Osteoblast (primary cell): ENCODE data around the gene LRRC9. TPM values are rescaled to one million over a fixed set of nuclear protein-coding genes. Genes with fewer than 3 reads are reported as not detected.

Source experiments
- DNase-seq: peaks from one replicate; pipeline ENCODE4 v3.0.0; 2011; ENCODE audit warnings: low spot score, mixed read lengths; ENCODE audit not compliant: insufficient read length; ENCODE audit errors: missing footprints
- H2AFZ ChIP-seq: 2 replicates; pipeline ENCODE4 v1.6.0; 2011; ENCODE audit warnings: mild to moderate bottlenecking, low read length
- H3K27ac ChIP-seq: 2 replicates; pipeline ENCODE4 v1.5.1; 2011; ENCODE audit warnings: mild to moderate bottlenecking, low read depth, low read length, moderate library complexity
- H3K27me3 ChIP-seq: 2 replicates; pipeline ENCODE4 v1.6.0; 2012; ENCODE audit warnings: mild to moderate bottlenecking, control low read depth, inconsistent platforms, low read length, moderate library complexity; ENCODE audit not compliant: insufficient read depth
- H3K36me3 ChIP-seq: 2 replicates; pipeline ENCODE4 v1.5.1; 2011; ENCODE audit warnings: mild to moderate bottlenecking, low read length, control low read depth, moderate library complexity; ENCODE audit not compliant: insufficient read depth
- H3K4me1 ChIP-seq: 2 replicates; pipeline ENCODE4 v1.5.1; 2011; ENCODE audit warnings: mild to moderate bottlenecking, low read length, control low read depth, moderate library complexity; ENCODE audit not compliant: insufficient read depth
- H3K4me2 ChIP-seq: 2 replicates; pipeline ENCODE4 v1.6.0; 2011; ENCODE audit warnings: mild to moderate bottlenecking, low read length; ENCODE audit not compliant: insufficient read depth
- H3K4me3 ChIP-seq: fragments of 200-600 bp; sonication (generic); 3 replicates; pipeline ENCODE4 v1.5.1; 2012; ENCODE audit warnings: mild to moderate bottlenecking, low read length, inconsistent platforms; ENCODE audit not compliant: insufficient read depth
- H3K79me2 ChIP-seq: 2 replicates; pipeline ENCODE4 v1.6.0; 2012; ENCODE audit warnings: mild to moderate bottlenecking, low read length, control low read depth, inconsistent platforms; ENCODE audit not compliant: insufficient read depth
- H3K9me3 ChIP-seq: 2 replicates; pipeline ENCODE4 v1.5.1; 2011; ENCODE audit warnings: low read depth, low read length, control low read depth
- H4K20me1 ChIP-seq: 2 replicates; pipeline ENCODE4 v1.6.0; 2012; ENCODE audit warnings: mild to moderate bottlenecking, low read length, control low read depth; ENCODE audit not compliant: insufficient read depth
- total RNA-seq: library from RNA; depleted of rRNA; stranded (reverse); fragments of >200 nt; gene quantifications from 2 replicates; pipeline ENCODE4 v1.2.3, GENCODE V29; 2012
- TF ChIP-seq, protein P1 (sequence below): IDR thresholded peaks from 2 replicates; pipeline ENCODE4 v1.5.1; 2011; ENCODE audit warnings: mild to moderate bottlenecking, low read depth, low read length, moderate library complexity; ENCODE audit errors: extremely low read depth

LRRC9 gene
- total RNA-seq, 1 donor = not detected

DNA sequence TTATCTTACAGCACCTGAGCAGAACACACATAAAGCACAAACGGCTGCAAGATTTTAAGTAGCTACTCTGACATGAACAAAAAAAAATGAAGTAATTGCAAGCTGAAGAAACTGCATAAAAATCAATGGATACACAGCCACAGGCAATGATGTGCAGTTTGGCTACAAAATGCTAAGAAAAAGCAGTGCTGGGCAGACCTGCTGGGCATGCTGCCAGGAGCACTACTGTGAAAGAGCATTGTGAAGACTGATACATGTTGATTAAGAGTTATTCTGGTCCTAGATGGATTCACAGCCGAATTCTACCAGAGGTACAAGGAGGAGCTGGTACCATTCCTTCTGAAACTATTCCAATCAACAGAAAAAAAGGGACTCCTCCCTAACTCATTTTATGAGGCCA lies 29.3 kb upstream of the LRRC9 start:
- H3K4me2 ChIP-seq = no peak overlapping the region
- no peaks in the 10 kb centered on the region for H3K79me2 ChIP-seq
- no peaks in the 10 kb centered on the region for H3K4me1 ChIP-seq
- no peak for DNase-seq
- no peaks in the 10 kb centered on the region for H3K9me3 ChIP-seq
- H4K20me1 ChIP-seq = no peaks in the 10 kb centered on the region
- H3K27me3 ChIP-seq = no peaks in the 10 kb centered on the region
- H3K4me3 ChIP-seq = no peak overlapping the region
- H2AFZ ChIP-seq = no peak overlapping the region
- H3K27ac ChIP-seq = no peak overlapping the region
- no peaks in the 10 kb centered on the region for H3K36me3 ChIP-seq
- TF ChIP-seq, protein P1, sequence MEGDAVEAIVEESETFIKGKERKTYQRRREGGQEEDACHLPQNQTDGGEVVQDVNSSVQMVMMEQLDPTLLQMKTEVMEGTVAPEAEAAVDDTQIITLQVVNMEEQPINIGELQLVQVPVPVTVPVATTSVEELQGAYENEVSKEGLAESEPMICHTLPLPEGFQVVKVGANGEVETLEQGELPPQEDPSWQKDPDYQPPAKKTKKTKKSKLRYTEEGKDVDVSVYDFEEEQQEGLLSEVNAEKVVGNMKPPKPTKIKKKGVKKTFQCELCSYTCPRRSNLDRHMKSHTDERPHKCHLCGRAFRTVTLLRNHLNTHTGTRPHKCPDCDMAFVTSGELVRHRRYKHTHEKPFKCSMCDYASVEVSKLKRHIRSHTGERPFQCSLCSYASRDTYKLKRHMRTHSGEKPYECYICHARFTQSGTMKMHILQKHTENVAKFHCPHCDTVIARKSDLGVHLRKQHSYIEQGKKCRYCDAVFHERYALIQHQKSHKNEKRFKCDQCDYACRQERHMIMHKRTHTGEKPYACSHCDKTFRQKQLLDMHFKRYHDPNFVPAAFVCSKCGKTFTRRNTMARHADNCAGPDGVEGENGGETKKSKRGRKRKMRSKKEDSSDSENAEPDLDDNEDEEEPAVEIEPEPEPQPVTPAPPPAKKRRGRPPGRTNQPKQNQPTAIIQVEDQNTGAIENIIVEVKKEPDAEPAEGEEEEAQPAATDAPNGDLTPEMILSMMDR = no peak

DNA sequence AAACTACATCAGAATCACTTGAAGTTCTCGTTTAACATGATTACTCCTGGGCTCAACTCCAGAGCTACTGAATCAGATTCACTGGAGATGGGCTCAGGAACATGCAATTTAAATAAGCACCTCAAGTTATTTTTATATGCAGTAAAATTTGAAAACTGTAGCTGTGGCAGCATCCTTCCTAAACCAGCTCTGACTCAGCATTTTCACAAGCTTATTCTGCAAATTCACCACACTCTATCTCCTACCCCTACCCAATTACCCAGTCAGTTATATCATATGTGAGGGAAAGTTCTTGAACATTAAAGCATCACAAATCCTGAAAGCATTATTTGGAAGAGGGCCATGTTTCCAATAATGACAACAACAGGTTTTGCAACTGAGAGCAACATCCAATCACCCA lies 24.2 kb upstream of the LRRC9 start:
- DNase-seq = no peak
- no peaks in the 10 kb centered on the region for H3K27me3 ChIP-seq
- H4K20me1 ChIP-seq = no peaks in the 10 kb centered on the region
- no peaks in the 10 kb centered on the region for H3K79me2 ChIP-seq
- H3K27ac ChIP-seq = no peak overlapping the region
- no peak overlapping the region for H3K4me2 ChIP-seq
- H3K4me3 ChIP-seq = no peak overlapping the region
- no peak overlapping the region for H2AFZ ChIP-seq
- no peaks in the 10 kb centered on the region for H3K4me1 ChIP-seq
- H3K36me3 ChIP-seq = no peaks in the 10 kb centered on the region
- TF ChIP-seq, protein P1 = no peak
- H3K9me3 ChIP-seq = no peaks in the 10 kb centered on the region

DNA sequence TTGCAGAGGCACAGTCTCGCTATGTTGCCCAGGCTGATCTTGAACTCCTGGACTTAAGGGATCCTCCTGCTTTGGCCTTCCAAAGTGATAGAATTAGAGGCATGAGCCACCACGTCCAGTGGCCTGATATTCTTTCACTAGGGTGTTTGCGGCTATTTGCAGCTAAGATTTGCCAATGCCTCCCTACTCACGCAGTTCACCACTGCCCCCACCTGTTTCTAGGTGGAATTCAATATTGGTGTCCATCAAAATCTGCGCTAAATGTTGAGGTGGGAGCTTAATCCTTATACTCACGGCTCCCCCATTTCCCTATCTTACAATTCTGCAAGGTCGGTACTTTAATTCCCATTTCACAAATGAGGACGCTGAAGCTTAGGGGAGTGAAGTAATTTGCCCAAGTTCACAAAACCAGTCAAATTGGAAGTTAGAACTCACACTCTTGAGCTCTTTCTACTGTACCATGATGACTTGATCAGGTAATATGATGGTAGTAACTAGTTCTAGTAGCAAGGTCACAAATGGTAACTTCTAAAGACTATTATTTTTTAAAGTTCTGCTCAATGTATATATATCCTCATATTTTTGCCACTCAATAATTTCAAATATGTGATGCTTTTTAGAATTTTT lies 22.1 kb upstream of the LRRC9 start:
- Histone ChIP-seq H3K27ac (no peak overlapping the region), H3K9me3 (no peaks in the 10 kb centered on the region), H3K36me3 (no peaks in the 10 kb centered on the region), H3K4me2 (no peak overlapping the region), H3K4me1 (no peaks in the 10 kb centered on the region), H3K27me3 (no peaks in the 10 kb centered on the region), H4K20me1 (no peaks in the 10 kb centered on the region), H3K79me2 (no peaks in the 10 kb centered on the region), H2AFZ (no peak overlapping the region), H3K4me3 (no peak overlapping the region)
- TF ChIP-seq, protein P1 = no peak
- no peak for DNase-seq

DNA sequence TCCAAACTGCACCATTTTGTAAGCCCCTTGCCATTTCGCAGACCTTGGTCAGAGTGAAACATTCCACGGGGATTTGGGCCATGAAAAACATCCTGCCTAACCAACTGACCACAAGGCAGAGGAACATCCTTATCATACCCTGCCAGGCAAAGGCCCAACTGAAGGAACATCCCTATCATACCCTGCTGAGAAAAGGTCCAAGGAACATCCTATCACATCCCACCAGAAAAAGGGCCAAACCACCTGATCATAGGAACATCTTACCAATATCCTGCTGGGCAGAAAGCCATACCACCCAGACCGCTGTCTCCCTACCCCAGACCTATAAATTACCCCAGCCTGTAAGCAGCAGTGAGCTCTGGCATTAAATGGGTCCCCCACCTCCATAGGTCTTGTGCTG lies 19.4 kb upstream of the LRRC9 start:
- no peaks in the 10 kb centered on the region for H3K9me3 ChIP-seq
- H3K4me2 ChIP-seq = no peak overlapping the region
- TF ChIP-seq, protein P1 = no peak
- H2AFZ ChIP-seq = no peak overlapping the region
- H3K27ac ChIP-seq = no peak overlapping the region
- DNase-seq = no peak
- H3K36me3 ChIP-seq = no peaks in the 10 kb centered on the region
- no peaks in the 10 kb centered on the region for H4K20me1 ChIP-seq
- H3K79me2 ChIP-seq = no peaks in the 10 kb centered on the region
- H3K4me1 ChIP-seq = no peaks in the 10 kb centered on the region
- no peaks in the 10 kb centered on the region for H3K27me3 ChIP-seq
- no peak overlapping the region for H3K4me3 ChIP-seq
